Measurements from ENCODE around the gene MTMR10.

Gene MTMR10

DNA sequence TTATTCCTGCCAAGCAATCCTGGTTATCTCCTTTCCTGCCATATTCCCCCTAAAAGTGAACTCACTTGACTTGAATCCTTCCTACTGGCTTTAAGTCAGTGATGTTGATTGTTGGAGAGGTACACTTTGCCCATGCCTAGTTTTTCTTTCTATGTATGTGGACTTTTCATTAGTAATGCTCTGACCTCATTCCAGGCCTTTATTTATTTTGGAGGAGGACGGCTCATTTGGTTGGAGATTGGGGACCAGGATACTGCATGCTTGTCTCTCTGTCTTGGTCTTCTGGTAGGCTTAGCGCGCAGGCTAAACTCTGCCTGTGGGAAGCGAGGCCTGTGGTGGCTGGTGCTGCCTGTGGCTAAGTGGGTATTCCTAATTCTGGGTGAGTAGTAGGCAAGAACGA is 29.1 kb upstream of the MTMR10 start:
- no peaks in the 10 kb centered on the region for H3K27me3 ChIP-seq (replicated peaks; ENCODE audit: insufficient read depth, low read length)
- no peak overlapping the region for H3K4me3 ChIP-seq (ENCODE audit: low read length)
- no peak overlapping the region for H3K4me2 ChIP-seq (ENCODE audit: low read depth, low read length)
- no peaks in the 10 kb centered on the region for H3K79me2 ChIP-seq (ENCODE audit: low read length)
- 0 out of 2 replicates have a peak, but pooled peaks cover 5% of the 10 kb centered on the region for H3K4me1 ChIP-seq (ENCODE audit: low read length)
- no peak for TF ChIP-seq EZH2phosphoT487 (IDR thresholded peaks at IDR 0.05; ENCODE audit: low read length)
- no peak overlapping the region for H2AFZ ChIP-seq (ENCODE audit: low read length)
- H3K27ac ChIP-seq (ENCODE audit: low read length) = no peak overlapping the region
- no peaks in the 10 kb centered on the region for H3K9me2 ChIP-seq (replicated peaks; ENCODE audit: insufficient read depth, low read length)
- no peaks in the 10 kb centered on the region for H4K20me1 ChIP-seq (ENCODE audit: insufficient read depth, low read length)
- no peaks in the 10 kb centered on the region for H3K36me3 ChIP-seq (replicated peaks; ENCODE audit: insufficient read depth, low read length)
- no peaks in the 10 kb centered on the region for H3F3A ChIP-seq (ENCODE audit: insufficient read depth, low read length)
- no peak for DNase-seq
- no peaks in the 10 kb centered on the region for H3K9me3 ChIP-seq (replicated peaks; ENCODE audit: insufficient read depth, low read length)
- no peak overlapping the region for H3K9ac ChIP-seq (ENCODE audit: low read length)

- TF ChIP-seq EZH2 (optimal IDR thresholded peaks at IDR 0.05; ENCODE audit: low read depth, low read length) (no peak), CTCF (IDR thresholded peaks at IDR 0.05; ENCODE audit: low read length) (no peak), EZH2phosphoT487 (IDR thresholded peaks at IDR 0.05; ENCODE audit: low read length) (no peak)
- Histone ChIP-seq H3K9me3 (replicated peaks; ENCODE audit: insufficient read depth, low read length) (no peaks in the 10 kb centered on the region), H3K4me2 (ENCODE audit: low read depth, low read length) (no peak overlapping the region), H3K36me3 (replicated peaks; ENCODE audit: insufficient read depth, low read length) (no peaks in the 10 kb centered on the region), H3K9me2 (replicated peaks; ENCODE audit: insufficient read depth, low read length) (no peaks in the 10 kb centered on the region), H3K79me2 (ENCODE audit: low read length) (no peaks in the 10 kb centered on the region), H3F3A (ENCODE audit: insufficient read depth, low read length) (no peaks in the 10 kb centered on the region), H3K27ac (ENCODE audit: low read length) (no peak overlapping the region), H3K9ac (ENCODE audit: low read length) (no peak overlapping the region), H3K4me1 (ENCODE audit: low read length) (0 out of 2 replicates have a peak, but pooled peaks cover 5% of the 10 kb centered on the region), H2AFZ (ENCODE audit: low read length) (no peak overlapping the region), H3K4me3 (ENCODE audit: low read length) (no peak overlapping the region), H4K20me1 (ENCODE audit: insufficient read depth, low read length) (no peaks in the 10 kb centered on the region), H3K27me3 (replicated peaks; ENCODE audit: insufficient read depth, low read length) (no peaks in the 10 kb centered on the region)
- DNase-seq = no peak
Observed at GRCh38 chr15:31019986-31020385, 28.6 kb upstream of the MTMR10 start.

- Histone ChIP-seq H3K9me3 (replicated peaks; ENCODE audit: insufficient read depth, low read length) (no peaks in the 10 kb centered on the region), H3K9me2 (replicated peaks; ENCODE audit: insufficient read depth, low read length) (no peaks in the 10 kb centered on the region), H4K20me1 (ENCODE audit: insufficient read depth, low read length) (no peaks in the 10 kb centered on the region), H3K27me3 (replicated peaks; ENCODE audit: insufficient read depth, low read length) (no peaks in the 10 kb centered on the region), H3K79me2 (ENCODE audit: low read length) (no peaks in the 10 kb centered on the region), H3K36me3 (replicated peaks; ENCODE audit: insufficient read depth, low read length) (no peaks in the 10 kb centered on the region), H3K9ac (ENCODE audit: low read length) (no peak overlapping the region), H3K27ac (ENCODE audit: low read length) (no peak overlapping the region), H3F3A (ENCODE audit: insufficient read depth, low read length) (peaks cover 14% of the 10 kb centered on the region), H3K4me3 (ENCODE audit: low read length) (no peak overlapping the region), H2AFZ (ENCODE audit: low read length) (no peak overlapping the region), H3K4me2 (ENCODE audit: low read depth, low read length) (no peak overlapping the region), H3K4me1 (ENCODE audit: low read length) (peaks cover 22% of the 10 kb centered on the region)
- no peak for DNase-seq
- no peak for TF ChIP-seq EZH2 (optimal IDR thresholded peaks at IDR 0.05; ENCODE audit: low read depth, low read length)
- no peak for TF ChIP-seq EZH2phosphoT487 (IDR thresholded peaks at IDR 0.05; ENCODE audit: low read length)
- TF ChIP-seq CTCF (IDR thresholded peaks at IDR 0.05; ENCODE audit: low read length) = no peak
Observed at GRCh38 chr15:31017311-31017710, 25.9 kb upstream of the MTMR10 start.

GRCh38 chr15:31016446-31016915 is 25.1 kb upstream of the MTMR10 start:
- H3F3A ChIP-seq (ENCODE audit: insufficient read depth, low read length) = peaks cover 14% of the 10 kb centered on the region
- peaks cover 22% of the 10 kb centered on the region for H3K4me1 ChIP-seq (ENCODE audit: low read length)
- H2AFZ ChIP-seq (ENCODE audit: low read length) = no peak overlapping the region
- no peaks in the 10 kb centered on the region for H3K79me2 ChIP-seq (ENCODE audit: low read length)
- H3K4me2 ChIP-seq (ENCODE audit: low read depth, low read length) = no peak overlapping the region
- TF ChIP-seq EZH2 (optimal IDR thresholded peaks at IDR 0.05; ENCODE audit: low read depth, low read length) (no peak), CTCF (IDR thresholded peaks at IDR 0.05; ENCODE audit: low read length) (no peak), EZH2phosphoT487 (IDR thresholded peaks at IDR 0.05; ENCODE audit: low read length) (no peak)
- H3K36me3 ChIP-seq (replicated peaks; ENCODE audit: insufficient read depth, low read length) = no peaks in the 10 kb centered on the region
- H3K27me3 ChIP-seq (replicated peaks; ENCODE audit: insufficient read depth, low read length) = no peaks in the 10 kb centered on the region
- no peaks in the 10 kb centered on the region for H4K20me1 ChIP-seq (ENCODE audit: insufficient read depth, low read length)
- no peaks in the 10 kb centered on the region for H3K9me2 ChIP-seq (replicated peaks; ENCODE audit: insufficient read depth, low read length)
- H3K9me3 ChIP-seq (replicated peaks; ENCODE audit: insufficient read depth, low read length) = no peaks in the 10 kb centered on the region
- no peak for DNase-seq
- H3K9ac ChIP-seq (ENCODE audit: low read length) = no peak overlapping the region
- no peak overlapping the region for H3K4me3 ChIP-seq (ENCODE audit: low read length)
- no peak overlapping the region for H3K27ac ChIP-seq (ENCODE audit: low read length)
